ENCODE data around the gene MAP3K5. TPM values are rescaled to one million over a fixed set of nuclear protein-coding genes. Genes with fewer than 3 reads are reported as not detected.

MAP3K5 gene
- total RNA-seq, 1 donor from 2014 or later = 24.4 TPM

- intact Hi-C loops (cut with micrococcal nuclease) = loop anchor here (2.0 to 10.0 kb wide), 3 partner anchors 26 to 200 kb away; partner anchors contain the start of gene SLC35D3
- Mint-ChIP-seq H3K27ac (peak overlapping the region; percentile 64), H3K27me3 (no peaks in the 10 kb centered on the region), H3K9me3 (no peaks in the 10 kb centered on the region), H3K36me3 (ENCODE audit: low read depth) (peaks cover 7% of the 10 kb centered on the region), H3K4me3 (no peak overlapping the region), H3K4me1 (peaks cover 48% of the 10 kb centered on the region)
- TF ChIP-seq CTCF (IDR thresholded peaks at IDR 0.05) = no peak
- POLR2A ChIA-PET = no interaction called here
- no peak for ATAC-seq (ENCODE audit: low read depth)
- CTCF ChIA-PET = no interaction called here
- no peak for DNase-seq
Measured at GRCh38 chr6:136725124-136725523, 67.2 kb downstream of the MAP3K5 start.

- H3K36me3 Mint-ChIP-seq (ENCODE audit: low read depth) = peaks cover 6% of the 10 kb centered on the region
- ChIA-PET POLR2A (interaction anchor here (0.7 to 1.3 kb wide), 5 partner anchors 41 to 128 kb away, joined by 3 to 28 read pairs (median 7); partner anchors contain the start of gene MAP3K5), CTCF (interaction anchor here (0.6 to 1.9 kb wide), 7 partner anchors 10 to 79 kb away, joined by 3 to 15 read pairs (median 4); partner anchors contain the start of gene MAP3K5)
- H3K9me3 Mint-ChIP-seq = no peaks in the 10 kb centered on the region
- peak overlapping the region; percentile 59 for H3K27ac Mint-ChIP-seq
- H3K27me3 Mint-ChIP-seq = no peaks in the 10 kb centered on the region
- intact Hi-C loops (cut with micrococcal nuclease) = loop anchor here (1.0 to 10.0 kb wide), 4 partner anchors 27 to 201 kb away; partner anchors contain the start of genes MAP3K5 and SLC35D3
- peak; percentile 25 for DNase-seq
- TF ChIP-seq CTCF (IDR thresholded peaks at IDR 0.05) = no peak
- peak overlapping the region; percentile 21 for H3K4me3 Mint-ChIP-seq
- H3K4me1 Mint-ChIP-seq = peaks cover 54% of the 10 kb centered on the region
- peak; percentile 89 for ATAC-seq (ENCODE audit: low read depth)
Measured at GRCh38 chr6:136723780-136724179, 68.5 kb downstream of the MAP3K5 start.

GRCh38 chr6:136721467-136721866 is 70.8 kb downstream of the MAP3K5 start:
- Mint-ChIP-seq H3K27me3 (no peaks in the 10 kb centered on the region), H3K36me3 (ENCODE audit: low read depth) (peaks cover 3% of the 10 kb centered on the region), H3K4me1 (peaks cover 66% of the 10 kb centered on the region), H3K27ac (no peak overlapping the region), H3K9me3 (no peaks in the 10 kb centered on the region), H3K4me3 (no peak overlapping the region)
- CTCF ChIA-PET = interaction anchor here (6.5 kb wide), 1 partner anchor 71 kb away, joined by 55 read pairs; the partner anchor contains the start of gene MAP3K5
- no peak for ATAC-seq (ENCODE audit: low read depth)
- POLR2A ChIA-PET = interaction anchor here (0.6 kb wide), 1 partner anchor 14 kb away, joined by 3 read pairs; no protein-coding TSS in a partner anchor
- intact Hi-C loops (cut with micrococcal nuclease) = loop anchor here (10.0 kb wide), 1 partner anchor 203 kb away; the partner anchor contains the start of gene SLC35D3
- no peak for DNase-seq
- TF ChIP-seq CTCF (IDR thresholded peaks at IDR 0.05) = no peak

DNA sequence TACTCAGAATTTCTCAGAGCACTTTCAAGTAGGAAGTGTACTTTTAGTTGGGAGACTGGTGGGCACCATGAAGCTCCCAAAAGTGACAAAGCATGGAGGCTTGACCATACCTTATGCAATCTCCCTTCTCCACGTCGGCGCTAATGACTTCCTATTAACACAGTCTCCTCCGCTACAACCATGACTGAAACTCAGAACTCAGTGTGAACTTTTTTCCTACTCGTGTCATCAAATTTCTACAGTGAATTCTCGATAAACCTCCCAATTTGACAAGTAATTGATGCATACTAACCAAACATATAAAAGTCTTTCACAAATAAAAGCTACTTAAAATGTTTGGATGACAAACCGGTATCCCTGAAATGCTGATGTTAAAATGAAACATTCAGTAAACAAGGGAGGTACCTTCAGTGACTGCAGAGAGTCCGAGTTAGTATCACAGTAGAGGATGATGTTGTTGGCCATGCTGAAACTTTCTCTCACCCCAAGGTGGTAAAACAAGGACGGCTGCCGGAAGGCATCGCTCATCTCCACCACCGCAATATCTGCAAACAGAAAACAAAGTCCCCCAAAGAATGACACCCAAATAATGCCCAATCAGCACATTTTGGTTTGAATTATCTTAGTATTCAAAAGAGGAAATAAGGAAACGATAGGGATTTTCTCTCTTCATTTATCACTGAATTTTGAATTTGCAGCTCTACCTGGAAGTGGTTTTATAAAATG is 72.1 kb downstream of the MAP3K5 start:
- no peaks in the 10 kb centered on the region for H3K9me3 Mint-ChIP-seq
- H3K27me3 Mint-ChIP-seq = no peaks in the 10 kb centered on the region
- no peak for TF ChIP-seq CTCF (IDR thresholded peaks at IDR 0.05)
- CTCF ChIA-PET = interaction anchor here (1.6 to 6.5 kb wide), 3 partner anchors 18 to 76 kb away, joined by 3 to 55 read pairs (median 7); partner anchors contain the start of gene MAP3K5
- DNase-seq (no peak), ATAC-seq (ENCODE audit: low read depth) (peak; percentile 32)
- peaks cover 71% of the 10 kb centered on the region for H3K4me1 Mint-ChIP-seq
- no peaks in the 10 kb centered on the region for H3K36me3 Mint-ChIP-seq (ENCODE audit: low read depth)
- POLR2A ChIA-PET = interaction anchor here (0.7 to 5.2 kb wide), 4 partner anchors 43 to 71 kb away, joined by 4 to 53 read pairs (median 7); partner anchors contain the start of gene MAP3K5
- intact Hi-C loops (cut with micrococcal nuclease) = loop anchor here (1.0 to 10.0 kb wide), 2 partner anchors 31 to 205 kb away; partner anchors contain the start of gene SLC35D3
- peak overlapping the region; percentile 67 for H3K4me3 Mint-ChIP-seq
- H3K27ac Mint-ChIP-seq = peak overlapping the region; percentile 86
